ENCODE measurements around the gene PXMP4. TPM values are rescaled to one million over a fixed set of nuclear protein-coding genes. Genes with fewer than 3 reads are reported as not detected.

Gene PXMP4
- total and polyA plus RNA-seq, 2 of the 4 experiments (the other 2 are of a cell fraction), result 3.6 to 7.1 TPM

DNA sequence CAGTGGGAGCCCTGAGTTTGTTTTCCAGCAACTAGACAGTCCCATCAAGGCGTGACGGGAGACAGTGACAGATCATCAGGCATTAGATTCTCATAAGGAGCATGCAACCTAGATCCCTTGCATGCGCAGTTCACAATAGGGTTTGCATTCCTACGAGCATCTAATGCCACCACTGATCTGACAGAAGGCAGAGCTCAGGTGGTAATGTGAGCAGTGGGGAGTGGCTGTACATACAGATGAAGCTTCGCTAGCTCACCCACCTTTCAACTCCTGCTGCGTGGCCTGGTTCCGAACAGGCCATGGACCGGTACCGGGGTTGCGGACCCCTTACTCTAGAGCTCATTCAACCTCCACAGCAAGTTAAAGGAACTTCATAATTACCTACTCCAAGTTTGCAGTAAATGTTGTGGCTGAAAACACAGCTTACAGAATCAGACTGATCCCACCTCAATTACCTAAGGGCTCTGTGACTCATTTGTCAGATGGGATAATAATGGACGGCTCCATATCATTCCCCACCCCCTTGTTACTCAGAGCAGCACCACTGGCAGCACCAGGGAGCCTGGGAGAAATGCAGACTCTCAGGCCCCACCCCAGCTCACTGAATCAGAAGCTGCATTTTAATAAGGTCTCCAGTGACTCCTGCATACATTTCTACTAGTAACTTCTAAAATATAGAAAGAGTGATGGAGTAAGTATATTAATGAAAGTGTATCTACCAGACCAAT is 15.7 kb downstream of the PXMP4 start:
- DNase-seq, result no peak
- no peak for TF ChIP-seq POLR2A (IDR thresholded peaks at IDR 0.05; ENCODE audit: low read depth, low read length)
- TF ChIP-seq MXI1 (IDR thresholded peaks at IDR 0.05; ENCODE audit: borderline replicate concordance, low read depth, low read length), result no peak
- no peak for TF ChIP-seq MAZ (IDR thresholded peaks at IDR 0.05; ENCODE audit: borderline replicate concordance, low read depth, low read length)
- no peak for TF ChIP-seq RAD21 (IDR thresholded peaks at IDR 0.05; ENCODE audit: low read length)
- TF ChIP-seq CHD1 (IDR thresholded peaks at IDR 0.05; ENCODE audit: low read depth, low read length), result no peak
- no peak for TF ChIP-seq NFE2L2 (IDR thresholded peaks at IDR 0.05; ENCODE audit: low read depth, low read length)
- TF ChIP-seq, protein P1, sequence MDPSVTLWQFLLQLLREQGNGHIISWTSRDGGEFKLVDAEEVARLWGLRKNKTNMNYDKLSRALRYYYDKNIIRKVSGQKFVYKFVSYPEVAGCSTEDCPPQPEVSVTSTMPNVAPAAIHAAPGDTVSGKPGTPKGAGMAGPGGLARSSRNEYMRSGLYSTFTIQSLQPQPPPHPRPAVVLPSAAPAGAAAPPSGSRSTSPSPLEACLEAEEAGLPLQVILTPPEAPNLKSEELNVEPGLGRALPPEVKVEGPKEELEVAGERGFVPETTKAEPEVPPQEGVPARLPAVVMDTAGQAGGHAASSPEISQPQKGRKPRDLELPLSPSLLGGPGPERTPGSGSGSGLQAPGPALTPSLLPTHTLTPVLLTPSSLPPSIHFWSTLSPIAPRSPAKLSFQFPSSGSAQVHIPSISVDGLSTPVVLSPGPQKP (IDR thresholded peaks at IDR 0.05; ENCODE audit: borderline replicate concordance, low read depth, low read length), result no peak
- no peak for TF ChIP-seq MAFK (IDR thresholded peaks at IDR 0.05; ENCODE audit: low read depth, low read length)
- no peak for TF ChIP-seq RFX5 (IDR thresholded peaks at IDR 0.05; ENCODE audit: low read depth, low read length)
- TF ChIP-seq, protein P2, sequence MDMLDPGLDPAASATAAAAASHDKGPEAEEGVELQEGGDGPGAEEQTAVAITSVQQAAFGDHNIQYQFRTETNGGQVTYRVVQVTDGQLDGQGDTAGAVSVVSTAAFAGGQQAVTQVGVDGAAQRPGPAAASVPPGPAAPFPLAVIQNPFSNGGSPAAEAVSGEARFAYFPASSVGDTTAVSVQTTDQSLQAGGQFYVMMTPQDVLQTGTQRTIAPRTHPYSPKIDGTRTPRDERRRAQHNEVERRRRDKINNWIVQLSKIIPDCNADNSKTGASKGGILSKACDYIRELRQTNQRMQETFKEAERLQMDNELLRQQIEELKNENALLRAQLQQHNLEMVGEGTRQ (IDR thresholded peaks at IDR 0.05; ENCODE audit: low read depth, low read length), result no peak
- TF ChIP-seq FOS (IDR thresholded peaks at IDR 0.05; ENCODE audit: low read depth, low read length), result no peak
- no peak for TF ChIP-seq CEBPB (IDR thresholded peaks at IDR 0.05; ENCODE audit: low read depth, low read length)
- TF ChIP-seq, protein P3, sequence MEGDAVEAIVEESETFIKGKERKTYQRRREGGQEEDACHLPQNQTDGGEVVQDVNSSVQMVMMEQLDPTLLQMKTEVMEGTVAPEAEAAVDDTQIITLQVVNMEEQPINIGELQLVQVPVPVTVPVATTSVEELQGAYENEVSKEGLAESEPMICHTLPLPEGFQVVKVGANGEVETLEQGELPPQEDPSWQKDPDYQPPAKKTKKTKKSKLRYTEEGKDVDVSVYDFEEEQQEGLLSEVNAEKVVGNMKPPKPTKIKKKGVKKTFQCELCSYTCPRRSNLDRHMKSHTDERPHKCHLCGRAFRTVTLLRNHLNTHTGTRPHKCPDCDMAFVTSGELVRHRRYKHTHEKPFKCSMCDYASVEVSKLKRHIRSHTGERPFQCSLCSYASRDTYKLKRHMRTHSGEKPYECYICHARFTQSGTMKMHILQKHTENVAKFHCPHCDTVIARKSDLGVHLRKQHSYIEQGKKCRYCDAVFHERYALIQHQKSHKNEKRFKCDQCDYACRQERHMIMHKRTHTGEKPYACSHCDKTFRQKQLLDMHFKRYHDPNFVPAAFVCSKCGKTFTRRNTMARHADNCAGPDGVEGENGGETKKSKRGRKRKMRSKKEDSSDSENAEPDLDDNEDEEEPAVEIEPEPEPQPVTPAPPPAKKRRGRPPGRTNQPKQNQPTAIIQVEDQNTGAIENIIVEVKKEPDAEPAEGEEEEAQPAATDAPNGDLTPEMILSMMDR (conservative IDR thresholded peaks at IDR 0.05; ENCODE audit: low read depth, low read length), result no peak
- TF ChIP-seq BHLHE40 (IDR thresholded peaks at IDR 0.05; ENCODE audit: low read depth, low read length), result no peak
- TF ChIP-seq RCOR1 (IDR thresholded peaks at IDR 0.05; ENCODE audit: insufficient replicate concordance, low read length), result no peak
- TF ChIP-seq SMC3 (IDR thresholded peaks at IDR 0.05; ENCODE audit: low read depth, low read length), result no peak
- H3K27me3 ChIP-seq (ENCODE audit: control insufficient read depth, insufficient read depth, low read length), result no peaks in the 10 kb centered on the region
- no peak overlapping the region for H2BK20ac ChIP-seq (ENCODE audit: low read depth, low read length)
- H4K8ac ChIP-seq (ENCODE audit: low read depth in 2 of 2, low read length in 2 of 2), result no peak overlapping the region
- in situ Hi-C loops (cut with MboI; ENCODE audit: low sequenced_read_pairs), result no loop called here
- intact Hi-C loops (cut with micrococcal nuclease), result no loop called here
- H3K23ac ChIP-seq (ENCODE audit: low read depth, low read length), result no peak overlapping the region
- H3K27ac ChIP-seq (ENCODE audit: insufficient read depth, low read length), result no peak overlapping the region
- ChIA-PET CTCF (no interaction called here), POLR2A (ENCODE audit: unreplicated experiment) (no interaction called here)
- no peaks in the 10 kb centered on the region for H3K9me1 ChIP-seq (ENCODE audit: insufficient read depth, low read length)
- H3K18ac ChIP-seq (ENCODE audit: low read depth, low read length), result no peak overlapping the region
- no peak overlapping the region for H3K56ac ChIP-seq (ENCODE audit: extremely low read depth, insufficient read depth, low read length)
- no peak overlapping the region for H3K9ac ChIP-seq (ENCODE audit: low read depth, low read length)
- H3K79me1 ChIP-seq (ENCODE audit: low read depth in 1 of 2, low read length in 2 of 2), result no peaks in the 10 kb centered on the region
- dilution Hi-C loops (cut with HindIII; ENCODE audit: low sequenced_read_pairs, unreplicated experiment), result no loop called here
- no peak overlapping the region for H2BK120ac ChIP-seq (ENCODE audit: low read depth, low read length)
- H3K4me3 ChIP-seq (ENCODE audit: insufficient read depth, low read depth, low read length), result no peak overlapping the region
- no peak for ATAC-seq (ENCODE audit: low read depth)
- H4K91ac ChIP-seq (ENCODE audit: insufficient read depth, low read depth, low read length), result no peak overlapping the region
- H3K36me3 ChIP-seq (ENCODE audit: control insufficient read depth, insufficient read depth, low read length), result peaks cover 3% of the 10 kb centered on the region; the same call in 1 of the 2 replicates
- H2BK15ac ChIP-seq (ENCODE audit: low read depth, low read length), result no peak overlapping the region
- H2AK5ac ChIP-seq (ENCODE audit: low read depth, low read length), result no peak overlapping the region
- H2AK9ac ChIP-seq (replicated peaks; ENCODE audit: low read depth, low read length, poor library complexity), result no peak overlapping the region
- no peak overlapping the region for H4K5ac ChIP-seq (ENCODE audit: low read depth, low read length)
- H3K4me1 ChIP-seq (ENCODE audit: control insufficient read depth, insufficient read depth, low read length), result no peaks in the 10 kb centered on the region
- H2BK5ac ChIP-seq (ENCODE audit: low read depth, low read length, poor library complexity, severe bottlenecking), result no peak overlapping the region
- H3K4me2 ChIP-seq (ENCODE audit: low read depth, low read length), result no peak overlapping the region
- H3K9me3 ChIP-seq (ENCODE audit: control insufficient read depth, insufficient read depth, low read length), result no peaks in the 10 kb centered on the region
- no peak overlapping the region for H2AFZ ChIP-seq (replicated peaks; ENCODE audit: low read length, poor library complexity)
- no peaks in the 10 kb centered on the region; the same call in 1 of the 2 replicates for H4K20me1 ChIP-seq (ENCODE audit: insufficient read depth, low read length)
- no CpG with 5 or more reads among the region's 11 CpGs for WGBS, 2 experiments (ENCODE audit: extremely low coverage in 2 of 2, insufficient read length in 1 of 2)
- H3K4ac ChIP-seq (ENCODE audit: low read depth, low read length), result no peak overlapping the region
- BruUV-seq (replicated peaks), result no TSS peak
- H3K14ac ChIP-seq (replicated peaks; ENCODE audit: low read depth, low read length), result no peak overlapping the region
